Stimulated activated CD8-positive, alpha-beta memory T cell treated with anti-CD3 and anti-CD28 coated beads, Interleukin-2, amount 100 ng/mL, for 1 hour (primary cell): Measurements from ENCODE around the gene LDAH.

Experiments
- DNase-seq, 2 donors: peaks; one replicate each; pipeline ENCODE4 v3.0.0-alpha.2; 2020; ENCODE audit warnings: low read depth in 2 of 2

Gene LDAH

DNA sequence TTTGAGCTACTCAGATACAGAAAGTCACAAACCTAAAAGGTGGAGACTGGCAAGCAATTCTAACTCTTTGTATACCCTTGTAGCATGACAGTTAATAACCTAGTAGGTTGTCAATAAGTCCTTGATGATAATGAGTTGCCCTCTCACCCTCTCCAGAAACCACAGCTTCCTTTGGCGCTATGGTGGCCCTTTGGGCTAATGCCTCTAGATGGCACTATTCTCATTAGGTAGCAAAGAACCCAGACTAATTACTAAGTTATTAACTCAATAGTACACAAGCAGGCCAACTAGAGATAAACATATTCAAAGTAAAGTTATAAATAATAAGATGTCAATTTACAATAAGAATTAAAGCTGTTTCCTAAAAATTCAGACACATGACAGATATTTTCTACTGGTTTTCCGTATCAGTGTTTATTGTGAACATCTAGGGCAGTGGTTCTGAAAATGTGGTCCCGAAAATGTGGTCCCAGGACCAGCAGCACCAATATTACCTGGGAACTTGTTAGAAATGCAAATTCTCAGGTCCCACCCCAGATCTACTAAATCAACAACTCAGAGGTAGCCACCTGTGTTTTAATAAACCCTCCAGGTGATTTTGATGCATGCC is 41.1 kb downstream of the LDAH start:
- no peak for DNase-seq

DNA sequence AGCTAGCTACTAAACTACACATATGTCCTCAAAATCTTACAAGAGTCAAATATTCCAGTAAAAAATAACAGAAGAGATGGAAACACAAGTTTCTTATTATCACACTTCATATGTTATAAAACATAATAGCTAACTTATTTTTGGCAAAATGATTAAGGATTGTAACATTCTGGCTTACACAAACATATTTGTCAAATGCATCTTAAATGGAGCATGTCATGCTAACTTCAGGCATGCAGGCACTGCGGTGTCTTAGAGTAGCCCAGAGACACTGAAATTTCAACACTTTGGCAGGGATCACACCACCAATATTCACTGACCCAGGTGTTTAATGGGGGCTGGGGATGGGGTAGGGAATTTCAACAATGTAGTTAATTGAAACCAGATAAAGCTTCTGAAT is 51.6 kb downstream of the LDAH start:
- no peak for DNase-seq

DNA sequence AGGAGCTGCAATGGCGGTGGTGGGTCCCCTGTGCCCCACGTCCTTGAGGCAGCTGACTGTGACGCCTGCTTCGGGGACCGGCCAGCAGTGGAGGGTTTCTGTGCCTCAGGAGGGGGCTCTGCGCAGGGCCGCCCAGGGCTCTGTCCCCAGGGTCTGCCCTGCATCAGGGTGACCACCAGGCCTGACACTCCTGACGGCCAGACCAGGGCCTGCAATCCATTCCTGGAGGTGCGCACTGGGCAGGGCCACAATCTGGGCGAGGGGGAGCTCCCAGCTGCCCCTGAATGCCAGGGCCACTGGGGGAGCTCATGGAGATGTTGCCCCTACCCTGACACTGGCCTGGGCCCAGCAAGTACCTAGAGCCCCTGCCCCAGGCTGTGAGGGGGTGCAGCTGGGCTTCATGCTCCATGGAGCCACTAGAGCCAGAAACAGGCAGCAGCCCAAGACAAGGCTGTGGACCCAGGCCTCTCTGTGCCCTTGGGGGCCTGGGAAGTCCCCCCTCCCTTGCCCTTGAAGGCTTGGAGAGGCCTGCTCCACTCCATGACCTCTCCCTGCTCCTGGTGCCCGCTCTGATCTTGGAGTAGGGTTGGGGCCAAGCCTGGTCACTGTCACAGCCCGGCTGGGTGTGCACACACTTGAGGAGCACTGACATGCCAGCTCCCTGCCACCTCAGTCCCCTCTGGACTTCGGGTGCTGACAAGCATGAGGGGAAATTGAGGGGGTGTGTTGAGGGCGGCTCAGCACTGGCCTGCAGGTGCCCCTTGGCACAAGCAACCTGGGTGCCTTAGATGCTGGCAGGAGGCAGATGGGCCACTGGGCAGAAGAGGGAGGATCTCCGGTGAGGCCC is 55.9 kb downstream of the LDAH start:
- DNase-seq: no peak

DNA sequence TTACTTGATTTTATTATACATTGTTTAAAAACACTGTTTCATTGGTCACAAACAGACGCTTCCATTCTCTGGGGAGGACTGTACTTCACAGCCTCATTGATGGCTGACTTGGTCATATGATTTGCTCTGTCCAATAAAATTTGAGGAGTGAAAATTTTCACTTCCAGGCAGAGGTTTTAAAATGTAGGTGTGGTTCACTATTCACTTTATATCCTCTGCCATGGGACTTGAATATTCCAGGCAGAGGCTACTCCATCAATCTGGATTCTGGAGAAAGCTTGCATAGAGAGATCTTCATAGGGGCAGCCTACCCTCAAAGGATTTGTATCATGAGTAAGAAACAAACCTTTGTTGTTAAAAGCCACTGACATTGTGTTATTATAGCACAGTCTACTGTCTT is 56.7 kb downstream of the LDAH start:
- no peak for DNase-seq

DNA sequence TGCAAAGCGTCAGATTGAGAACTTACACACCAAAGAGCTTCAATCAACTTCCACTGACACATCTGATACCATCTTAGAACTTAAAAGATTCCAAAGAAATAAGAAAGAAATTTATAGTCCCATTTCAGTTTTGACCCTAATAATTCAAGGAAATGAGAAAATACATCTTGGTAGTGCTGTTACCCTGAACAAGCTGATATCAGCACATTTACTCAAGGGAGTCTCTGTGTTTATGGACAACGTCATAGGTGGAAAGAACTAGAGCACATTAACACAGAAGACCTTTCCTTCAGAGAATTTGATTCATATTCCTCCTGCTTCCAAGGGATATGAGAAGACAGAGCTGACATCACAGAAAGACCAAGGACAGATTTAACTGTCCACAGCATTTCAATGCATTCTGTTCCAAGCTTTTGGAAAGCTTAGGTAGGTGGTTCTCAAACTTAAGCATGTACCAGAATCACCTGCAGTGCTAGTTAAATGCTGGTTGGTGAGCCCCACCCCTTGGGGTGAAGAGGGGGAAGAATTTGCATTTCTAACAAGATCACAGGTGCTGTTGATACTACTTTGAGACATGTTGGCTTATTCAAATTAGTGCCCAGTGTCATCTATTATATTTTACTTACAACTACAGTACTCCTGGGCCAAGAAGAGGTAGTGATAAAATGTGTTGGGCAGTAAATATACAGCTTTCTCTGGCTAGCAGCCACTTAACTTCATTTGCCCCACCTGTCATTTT is 59.8 kb downstream of the LDAH start:
- DNase-seq: no peak

DNA sequence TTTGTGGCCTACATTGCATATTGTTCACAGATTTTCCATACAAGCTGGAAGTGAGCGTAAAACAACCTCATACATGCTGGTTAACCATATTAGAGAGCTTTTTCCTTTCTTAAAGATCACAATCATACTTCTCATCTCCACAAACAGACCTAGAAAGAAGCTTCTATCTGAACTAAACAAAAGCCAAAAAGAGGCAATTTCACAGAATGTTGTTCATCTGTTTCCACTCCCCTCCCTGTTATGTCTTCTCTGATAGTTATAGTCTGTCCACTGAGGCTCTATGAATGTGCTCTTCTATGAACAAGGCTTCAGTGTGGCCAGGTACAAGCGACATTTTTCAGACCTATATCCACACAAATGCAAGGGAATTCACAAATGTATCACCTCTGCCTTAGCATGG is 63.4 kb downstream of the LDAH start:
- no peak for DNase-seq

DNA sequence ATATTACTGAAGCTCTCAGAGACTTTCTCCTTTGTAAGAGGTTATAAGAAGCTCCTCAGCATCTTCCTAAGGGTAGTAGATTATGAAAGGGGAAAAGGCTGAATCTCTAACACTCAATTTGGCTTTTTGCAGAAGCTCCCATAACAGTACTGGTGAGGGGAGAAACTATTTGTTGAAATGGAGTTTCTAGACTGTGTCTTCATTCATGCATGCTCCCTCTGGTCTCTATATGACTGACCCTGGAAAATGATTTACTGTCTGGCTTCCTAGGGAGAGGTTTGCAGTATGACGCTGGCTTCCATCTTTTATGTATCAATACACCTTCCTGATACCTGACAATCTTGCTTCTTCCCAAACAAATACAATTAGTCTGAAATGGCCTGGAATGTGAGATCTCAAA is 63.9 kb downstream of the LDAH start:
- no peak for DNase-seq

DNA sequence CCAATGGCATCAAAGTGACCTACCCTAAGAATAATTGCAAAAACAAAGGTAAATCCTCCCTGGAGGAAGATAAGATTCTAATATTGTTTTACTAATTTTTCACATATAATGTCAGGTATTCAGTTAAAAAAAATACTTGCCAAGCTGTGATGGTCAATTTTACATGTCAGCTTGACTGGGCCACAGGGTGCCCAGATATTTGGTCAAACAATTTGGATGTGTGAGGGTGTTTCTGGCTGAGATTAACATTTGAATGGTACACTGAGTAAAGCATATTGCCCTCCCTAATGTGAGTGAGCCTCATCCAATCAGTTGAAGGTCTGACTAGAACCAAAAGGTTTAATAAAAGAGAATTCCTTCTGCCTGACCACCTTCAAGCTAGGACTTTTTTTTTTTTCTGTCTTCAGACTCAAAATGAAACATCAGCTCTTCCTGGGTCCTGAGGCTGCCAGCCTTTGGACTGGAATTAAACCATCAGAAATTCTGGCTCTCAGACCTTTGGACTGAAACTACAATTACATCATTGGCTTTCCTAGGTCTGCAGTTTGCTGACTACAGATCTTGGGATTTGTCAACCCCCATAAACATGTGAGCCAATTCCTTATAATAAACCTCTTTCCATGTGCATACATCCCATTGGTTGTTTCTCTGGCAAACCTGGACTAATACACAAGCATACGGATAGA is 65.4 kb downstream of the LDAH start:
- no peak for DNase-seq

DNA sequence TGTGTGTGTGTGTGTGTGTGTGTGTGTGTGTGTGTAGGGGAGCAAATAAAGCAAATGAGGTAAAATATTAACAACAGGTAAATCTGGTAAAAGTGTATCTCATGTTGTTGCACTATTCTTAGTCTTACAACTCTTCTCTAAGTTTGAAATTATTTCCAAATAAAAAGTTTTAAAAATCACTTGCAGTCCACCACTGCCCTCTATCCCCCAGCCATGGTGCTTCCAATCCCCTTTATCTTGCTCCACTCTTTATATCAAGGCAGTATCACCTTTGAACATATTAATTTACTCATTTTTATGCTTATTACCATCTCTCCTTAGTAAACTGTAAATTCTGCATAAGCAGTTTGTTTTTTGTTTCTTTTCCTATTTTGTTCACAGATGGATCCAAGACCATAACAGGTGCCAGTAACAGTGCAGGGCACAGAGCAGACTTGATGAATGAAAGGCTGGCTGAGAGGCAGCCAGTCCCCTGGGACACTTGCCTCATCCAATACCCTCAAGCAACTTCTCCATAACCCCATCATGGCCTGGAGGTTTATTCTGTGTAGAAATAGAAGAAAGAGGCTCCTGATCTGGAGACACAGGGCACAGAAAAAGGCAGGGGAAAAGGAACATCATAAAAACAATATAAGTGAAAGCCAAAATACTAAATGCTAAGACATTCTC is 67.6 kb downstream of the LDAH start:
- DNase-seq: no peak

DNA sequence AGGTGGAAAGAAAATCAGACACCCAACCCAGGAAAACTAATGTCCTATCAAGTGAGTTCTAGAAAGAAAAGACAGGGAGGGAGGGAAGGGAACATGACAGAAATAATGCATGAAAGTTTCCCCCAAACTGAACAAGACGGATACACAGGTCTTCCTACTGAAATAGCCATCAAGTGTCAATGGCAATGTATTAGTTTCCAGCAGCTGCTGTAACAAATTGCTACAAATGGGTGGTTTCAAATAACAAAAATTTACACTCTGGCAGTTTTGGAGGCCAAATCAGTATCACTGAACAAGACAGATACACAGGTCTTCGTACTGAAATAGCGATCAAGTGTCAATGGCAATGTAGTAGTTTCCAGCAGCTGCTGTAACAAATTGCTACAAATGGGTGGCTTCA is 70.6 kb downstream of the LDAH start:
- DNase-seq: no peak

DNA sequence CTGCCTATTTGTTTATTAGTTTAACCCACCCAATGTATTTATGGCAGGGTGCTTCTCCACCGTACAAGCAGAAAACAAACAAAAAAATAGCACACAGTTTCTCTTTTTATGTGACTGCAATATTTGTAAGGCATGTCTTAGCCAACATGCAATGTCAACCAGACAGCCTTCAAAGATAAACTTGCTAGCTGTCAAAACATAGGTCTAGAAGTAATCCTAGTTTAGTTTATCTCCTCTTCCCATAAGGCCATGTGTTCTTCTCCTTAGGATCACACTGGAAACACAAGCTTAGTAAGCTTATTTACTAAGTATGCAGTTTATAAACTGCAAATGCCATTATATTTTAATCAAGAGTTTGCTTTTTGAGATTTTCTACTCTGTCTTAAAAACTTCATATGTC is 75.6 kb downstream of the LDAH start:
- no peak for DNase-seq

DNA sequence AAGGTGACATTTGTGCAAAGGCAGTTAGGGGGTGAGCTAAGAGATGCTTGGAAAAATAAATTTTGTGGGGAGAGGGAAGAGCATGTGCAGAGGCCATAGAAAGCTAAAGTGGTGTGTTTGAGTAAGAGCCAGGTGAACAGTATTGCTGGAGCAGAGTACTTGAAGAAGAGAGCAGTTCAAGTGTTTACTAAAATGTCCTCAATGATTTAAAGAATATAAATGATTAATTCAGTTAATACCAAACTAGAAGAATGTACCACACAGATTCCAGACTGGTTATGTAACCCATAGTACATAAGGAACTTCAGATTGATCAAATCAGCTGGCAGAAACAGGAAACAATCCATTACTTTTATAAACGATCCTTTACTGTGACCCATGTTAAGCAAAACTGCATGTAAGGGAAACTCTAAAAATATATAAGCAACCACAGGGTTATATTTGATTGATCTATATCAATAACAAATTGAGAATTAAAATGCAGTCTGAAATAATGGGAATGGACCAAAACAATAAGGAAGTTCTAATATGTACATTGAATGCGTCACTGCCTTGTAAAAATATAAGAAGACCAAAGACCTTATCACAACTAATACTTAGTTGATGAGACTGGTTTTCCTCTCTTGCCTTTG is 76.9 kb downstream of the LDAH start:
- DNase-seq: no peak

DNA sequence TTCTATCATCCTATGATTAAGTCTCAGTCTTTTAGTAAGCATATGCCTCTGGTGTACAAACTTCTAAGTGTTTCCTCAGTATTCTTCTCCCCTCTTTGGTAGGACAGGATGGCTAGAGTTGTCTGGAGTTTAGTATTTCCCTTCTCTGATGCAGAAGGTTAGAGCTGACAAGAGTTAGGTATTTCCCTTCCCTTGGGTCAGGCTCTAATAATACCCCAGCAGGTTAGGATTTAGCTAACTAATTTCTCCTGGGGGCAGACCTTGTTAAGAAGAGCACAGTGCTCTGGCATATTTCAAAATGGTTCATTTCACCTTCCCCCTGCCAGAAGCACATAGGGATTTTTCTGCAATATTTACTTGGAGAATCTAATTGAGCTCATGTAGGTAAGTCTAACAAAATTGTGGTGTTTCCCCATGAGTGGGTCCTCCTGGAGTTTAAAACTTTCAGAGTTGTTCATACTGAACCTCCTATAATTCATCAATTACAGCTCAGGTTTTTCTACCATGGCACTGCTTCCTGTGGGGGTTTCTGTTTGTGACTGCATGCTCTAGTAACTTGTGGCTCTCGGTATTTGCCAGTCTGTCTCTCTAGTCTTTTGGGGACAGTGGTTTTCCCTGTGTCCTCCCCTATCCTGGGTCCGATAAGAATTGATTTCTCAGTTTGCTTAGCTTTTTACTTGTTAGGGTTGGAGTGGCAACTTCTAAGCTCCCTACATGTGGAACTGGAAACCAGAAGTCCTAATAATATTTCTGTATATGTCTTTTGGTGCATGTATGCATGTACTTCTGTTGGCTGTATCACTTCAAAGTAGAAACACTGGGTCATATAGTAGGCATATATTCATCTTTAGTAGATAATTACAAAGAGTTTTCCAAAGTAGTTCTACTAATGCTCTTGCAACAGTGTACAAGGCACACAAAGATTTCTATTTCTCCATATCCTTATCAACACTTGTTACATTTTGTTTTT is 78.2 kb downstream of the LDAH start:
- DNase-seq: no peak

DNA sequence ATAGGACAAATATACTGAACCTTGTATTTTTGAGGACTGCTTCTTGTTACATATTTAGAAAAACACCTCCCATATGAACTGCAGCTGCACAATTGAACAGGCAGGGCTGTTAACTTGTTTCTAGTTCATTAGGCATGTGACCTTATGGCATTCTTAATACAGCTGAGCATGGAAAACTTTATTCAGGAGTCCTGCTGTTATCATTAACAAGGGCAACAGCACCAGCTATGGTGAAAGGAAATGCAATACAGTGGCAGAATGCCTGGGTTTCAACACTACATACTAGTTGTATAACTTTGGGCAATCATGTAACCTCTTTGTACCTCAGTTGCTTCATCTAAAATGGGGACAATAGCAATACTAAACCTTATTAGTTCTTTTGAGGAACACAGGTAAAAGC is 84.1 kb downstream of the LDAH start:
- DNase-seq: no peak

DNA sequence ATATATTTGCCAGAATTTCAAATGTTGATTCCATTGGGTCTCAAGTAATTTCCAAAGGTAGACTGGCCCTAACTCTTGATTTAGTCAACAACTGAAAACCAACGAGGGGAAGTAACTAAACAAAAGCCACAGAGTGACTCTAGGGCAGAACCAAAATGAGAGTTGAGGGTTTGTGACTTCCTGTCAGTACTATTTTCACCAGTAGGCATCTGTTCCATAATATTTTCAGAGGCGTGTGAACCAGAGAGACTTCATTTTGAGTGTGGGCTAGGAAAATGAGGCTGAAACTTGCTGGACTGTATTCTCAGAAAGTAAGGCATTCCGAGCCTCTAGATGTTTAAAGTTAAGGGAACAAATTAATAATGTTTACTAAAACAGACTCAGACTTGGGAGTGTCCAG is 85.4 kb downstream of the LDAH start:
- no peak for DNase-seq

DNA sequence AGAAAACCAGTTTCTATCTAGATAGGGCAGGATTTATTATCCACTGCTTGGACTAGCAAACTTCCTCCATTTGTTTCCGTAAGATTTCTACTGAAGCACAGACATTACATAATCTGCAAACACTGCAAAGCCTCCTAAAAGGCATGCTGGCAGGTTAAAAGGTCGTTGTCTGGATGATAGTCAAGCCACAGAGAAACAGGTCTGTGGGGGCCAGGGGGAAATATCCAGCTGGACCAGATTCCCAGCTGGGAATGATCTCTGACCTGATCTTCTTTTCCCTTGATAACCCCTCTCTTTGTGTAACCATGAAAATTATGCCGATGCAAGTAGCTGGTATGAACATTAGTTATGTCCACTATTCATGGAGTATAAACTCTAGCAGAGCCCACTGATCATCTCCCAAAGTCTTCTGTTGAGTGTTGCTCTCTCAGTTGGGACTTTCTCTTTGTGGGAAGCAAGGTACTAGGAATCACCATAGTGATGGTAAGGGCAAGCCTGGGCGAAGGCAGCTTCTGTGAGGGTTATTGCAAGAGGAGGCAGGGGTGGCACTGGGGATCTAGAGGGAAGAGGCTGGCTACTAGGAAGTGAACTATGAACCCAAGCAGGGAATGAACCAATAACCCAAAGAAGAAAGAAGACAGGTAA is 94.7 kb downstream of the LDAH start:
- no peak for DNase-seq

DNA sequence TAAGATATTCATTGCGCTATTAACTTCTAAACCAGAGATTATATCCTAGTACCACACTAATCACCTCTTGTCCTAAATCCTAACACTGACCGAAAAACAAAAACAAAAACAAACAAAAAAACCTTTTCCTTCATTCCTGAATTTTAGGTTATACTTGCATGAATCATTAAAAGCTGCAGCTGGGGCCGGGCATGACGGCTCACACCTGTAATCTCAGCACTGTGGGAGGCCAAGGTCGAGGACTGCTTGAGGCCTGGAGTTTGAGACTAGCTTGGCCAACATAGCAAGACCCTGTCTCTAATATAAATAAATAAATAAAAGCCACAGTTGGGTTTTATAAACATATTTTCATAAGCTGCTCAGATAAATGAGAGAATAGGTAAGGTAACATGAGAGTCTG is 96.0 kb downstream of the LDAH start:
- no peak for DNase-seq

DNA sequence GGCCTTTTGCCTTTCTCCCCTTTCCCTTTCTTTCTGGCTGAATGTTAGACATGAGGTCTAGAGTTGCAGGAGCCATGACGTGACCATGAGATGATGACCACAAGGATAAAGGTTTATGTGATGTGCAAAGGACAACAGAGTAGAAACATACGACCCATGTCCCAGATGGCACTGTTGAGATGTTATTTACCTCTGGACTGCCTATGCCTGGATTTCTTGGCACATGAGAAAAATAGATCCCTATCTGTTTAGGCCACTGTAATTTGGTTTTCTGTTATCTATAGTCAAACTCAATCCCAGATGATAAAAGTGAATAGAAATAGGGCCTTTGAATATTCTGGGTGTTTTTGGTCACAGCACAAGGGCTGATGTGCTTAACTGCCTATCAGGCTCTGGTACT is 97.1 kb downstream of the LDAH start:
- DNase-seq: no peak

DNA sequence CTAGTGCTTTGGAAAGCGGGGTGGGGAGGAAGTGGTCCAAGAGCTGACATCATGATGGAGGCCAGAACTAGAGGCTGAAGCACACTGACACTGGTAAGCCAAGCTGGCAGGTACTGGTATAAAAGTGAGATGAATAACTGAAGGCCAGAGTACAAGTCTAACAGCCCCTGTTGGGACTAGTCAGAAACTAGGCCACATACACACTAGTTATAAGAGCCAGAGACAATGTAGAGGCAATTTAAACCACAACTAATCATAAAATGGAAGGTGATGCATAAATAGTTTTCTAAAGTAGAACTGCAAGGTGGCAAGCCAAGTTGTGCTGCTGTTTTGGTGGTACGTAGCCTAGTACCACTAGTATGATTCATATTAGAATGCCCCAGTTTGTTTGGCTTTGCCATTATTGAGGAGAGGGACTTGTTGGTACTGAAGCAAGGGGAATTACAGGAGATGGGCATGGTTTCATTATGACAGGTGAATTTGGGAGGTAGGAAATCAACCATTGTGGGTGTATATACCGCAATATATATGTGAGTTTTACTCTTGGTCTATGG is 98.3 kb downstream of the LDAH start:
- no peak for DNase-seq
